GM18519 (cell line): ENCODE data around the gene PCDH9.

Source experiments
- ATAC-seq: cut with Tn5 transposase; IDR thresholded peaks from one replicate; pipeline ENCODE4 v1.9.1; 2021; ENCODE audit warnings: mild to moderate bottlenecking, moderate library complexity; ENCODE audit not compliant: unreplicated experiment, low FRiP score

The PCDH9 gene, protein sequence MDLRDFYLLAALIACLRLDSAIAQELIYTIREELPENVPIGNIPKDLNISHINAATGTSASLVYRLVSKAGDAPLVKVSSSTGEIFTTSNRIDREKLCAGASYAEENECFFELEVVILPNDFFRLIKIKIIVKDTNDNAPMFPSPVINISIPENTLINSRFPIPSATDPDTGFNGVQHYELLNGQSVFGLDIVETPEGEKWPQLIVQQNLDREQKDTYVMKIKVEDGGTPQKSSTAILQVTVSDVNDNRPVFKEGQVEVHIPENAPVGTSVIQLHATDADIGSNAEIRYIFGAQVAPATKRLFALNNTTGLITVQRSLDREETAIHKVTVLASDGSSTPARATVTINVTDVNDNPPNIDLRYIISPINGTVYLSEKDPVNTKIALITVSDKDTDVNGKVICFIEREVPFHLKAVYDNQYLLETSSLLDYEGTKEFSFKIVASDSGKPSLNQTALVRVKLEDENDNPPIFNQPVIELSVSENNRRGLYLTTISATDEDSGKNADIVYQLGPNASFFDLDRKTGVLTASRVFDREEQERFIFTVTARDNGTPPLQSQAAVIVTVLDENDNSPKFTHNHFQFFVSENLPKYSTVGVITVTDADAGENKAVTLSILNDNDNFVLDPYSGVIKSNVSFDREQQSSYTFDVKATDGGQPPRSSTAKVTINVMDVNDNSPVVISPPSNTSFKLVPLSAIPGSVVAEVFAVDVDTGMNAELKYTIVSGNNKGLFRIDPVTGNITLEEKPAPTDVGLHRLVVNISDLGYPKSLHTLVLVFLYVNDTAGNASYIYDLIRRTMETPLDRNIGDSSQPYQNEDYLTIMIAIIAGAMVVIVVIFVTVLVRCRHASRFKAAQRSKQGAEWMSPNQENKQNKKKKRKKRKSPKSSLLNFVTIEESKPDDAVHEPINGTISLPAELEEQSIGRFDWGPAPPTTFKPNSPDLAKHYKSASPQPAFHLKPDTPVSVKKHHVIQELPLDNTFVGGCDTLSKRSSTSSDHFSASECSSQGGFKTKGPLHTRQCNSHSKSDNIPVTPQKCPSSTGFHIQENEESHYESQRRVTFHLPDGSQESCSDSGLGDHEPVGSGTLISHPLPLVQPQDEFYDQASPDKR (N-terminal part only)

DNA sequence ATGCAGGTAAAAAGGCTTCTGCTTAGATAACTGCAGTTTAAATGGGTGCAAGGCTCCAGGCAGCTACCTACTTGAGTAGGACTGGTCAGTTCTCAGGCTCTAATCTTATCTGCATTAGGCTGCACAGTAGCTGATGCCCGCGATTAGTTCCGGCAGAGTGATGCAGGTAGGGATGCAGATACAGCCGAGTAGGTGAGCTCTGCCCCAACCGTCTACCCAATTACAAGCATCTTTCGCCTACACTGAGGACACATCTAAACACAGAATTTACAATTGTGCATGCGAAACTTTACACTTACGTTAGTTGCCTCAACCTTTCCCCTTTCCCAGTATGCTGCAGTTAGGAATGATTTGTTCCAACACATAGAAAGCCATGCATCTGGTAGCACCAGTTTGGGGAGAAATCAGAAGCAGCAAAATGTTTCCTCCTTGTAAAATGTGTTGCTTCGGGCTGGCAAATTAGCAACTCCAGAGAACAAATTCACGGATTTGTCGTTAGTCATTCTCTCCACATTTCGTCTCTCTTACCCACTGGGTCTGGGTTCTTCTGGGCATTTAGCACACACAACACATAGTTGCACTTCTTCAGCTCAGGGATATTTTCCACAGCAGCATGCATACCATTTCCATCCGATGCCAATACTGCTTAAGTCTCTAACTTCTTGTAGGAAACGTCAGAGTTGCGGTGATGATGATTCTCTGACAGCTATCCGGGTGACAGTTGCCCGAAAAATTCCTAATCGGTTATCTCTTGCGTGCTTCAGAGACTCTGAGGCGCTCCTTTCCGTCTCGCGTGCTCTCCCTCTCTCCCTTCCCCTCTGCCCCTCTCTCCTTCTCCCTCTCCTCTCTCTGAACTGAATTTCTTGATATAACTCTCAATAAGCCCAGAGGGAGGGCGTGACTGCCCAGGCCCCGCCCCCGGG, at the start of gene PCDH9:
TSS of gene PCDH9 (minus strand) at position 856 of the 923 bp plus-strand sequence. CDS start 1,896 bp downstream, outside the sequence.
- ATAC-seq: no peak

DNA sequence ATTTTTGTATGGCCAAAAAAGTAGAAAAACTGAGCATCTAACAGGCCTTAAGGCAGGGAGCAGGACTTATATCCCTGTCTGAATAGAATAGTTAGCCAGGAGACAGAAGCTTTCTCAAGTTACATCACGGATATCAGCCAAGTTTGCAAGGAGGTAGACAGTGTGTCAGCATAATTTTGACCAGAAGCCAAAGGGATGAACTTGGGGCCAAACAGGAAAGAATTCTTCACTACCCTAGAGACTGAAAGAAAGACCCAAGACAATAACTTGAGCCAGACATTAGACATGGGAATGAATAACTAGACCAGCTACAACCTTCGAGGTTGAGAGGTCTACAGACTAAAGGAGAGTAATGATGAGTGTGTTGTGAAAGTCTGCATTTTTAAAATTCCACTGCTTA, 48.1 kb upstream of the PCDH9 start:
- no peak for ATAC-seq

DNA sequence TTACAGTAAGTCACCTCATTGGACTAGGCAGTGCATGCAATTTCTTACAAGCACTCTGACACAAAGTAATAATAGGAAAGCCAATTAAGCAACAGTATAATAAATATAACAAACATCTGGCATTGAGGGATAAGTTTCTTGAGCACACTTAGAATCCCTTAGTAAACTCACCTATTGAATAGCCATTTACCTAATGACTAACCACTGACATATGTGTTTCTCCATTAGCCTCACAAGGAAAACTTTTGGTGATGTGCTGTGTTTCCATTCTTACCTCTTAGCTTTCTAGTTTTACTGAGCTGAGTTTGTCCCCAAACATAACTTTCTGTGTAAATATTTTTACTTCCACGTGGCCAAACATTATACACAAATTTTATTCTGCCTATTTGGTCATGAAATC, 47.4 kb upstream of the PCDH9 start:
- no peak for ATAC-seq

DNA sequence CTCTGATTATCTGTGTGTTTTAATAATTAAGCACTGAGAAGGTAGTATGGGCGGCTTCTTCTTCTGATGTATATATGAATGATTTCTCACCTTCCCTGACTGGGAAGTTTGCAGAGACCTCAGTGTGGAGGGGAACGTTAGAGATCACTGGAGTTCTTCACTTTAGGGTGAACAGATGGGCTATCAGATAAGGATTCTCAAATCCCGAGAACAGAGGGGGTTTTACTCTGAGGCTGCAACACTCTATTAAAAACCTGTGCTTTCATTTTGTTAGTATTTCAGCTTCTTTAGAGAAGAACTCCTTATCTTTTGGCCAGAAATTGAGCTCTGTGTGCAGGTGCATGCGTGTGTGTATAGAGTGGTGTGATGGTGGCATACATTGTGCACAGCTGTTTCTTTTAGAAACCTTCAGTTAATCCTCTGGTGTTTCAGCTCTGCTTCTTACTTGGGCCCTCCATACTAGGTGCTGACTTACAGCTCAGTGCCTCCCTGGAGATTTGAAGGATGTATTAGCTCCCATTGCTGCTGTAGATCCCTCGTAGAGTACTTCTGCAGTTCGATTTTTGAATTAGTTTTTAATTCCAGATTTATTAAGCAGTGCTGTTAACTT, 45.3 kb upstream of the PCDH9 start:
- no peak for ATAC-seq

DNA sequence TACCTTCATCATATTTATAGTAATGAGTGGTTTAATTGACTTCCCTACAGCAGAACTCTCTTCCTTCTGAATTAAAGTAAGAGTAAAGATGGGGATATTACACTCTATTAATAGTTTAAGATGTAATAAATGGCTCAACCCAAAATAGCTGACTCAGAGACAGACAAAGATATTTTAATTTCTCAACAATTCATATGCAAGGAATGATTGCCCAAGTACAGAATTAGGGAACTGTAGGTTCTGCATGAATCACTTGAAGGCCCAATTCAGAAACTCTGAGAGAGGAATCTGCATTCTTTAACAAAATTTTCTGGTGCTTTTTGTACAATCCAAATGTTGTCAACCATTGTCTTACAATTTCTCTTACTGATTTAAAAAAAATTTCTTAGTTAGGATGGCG, 42.9 kb upstream of the PCDH9 start:
- ATAC-seq: no peak

DNA sequence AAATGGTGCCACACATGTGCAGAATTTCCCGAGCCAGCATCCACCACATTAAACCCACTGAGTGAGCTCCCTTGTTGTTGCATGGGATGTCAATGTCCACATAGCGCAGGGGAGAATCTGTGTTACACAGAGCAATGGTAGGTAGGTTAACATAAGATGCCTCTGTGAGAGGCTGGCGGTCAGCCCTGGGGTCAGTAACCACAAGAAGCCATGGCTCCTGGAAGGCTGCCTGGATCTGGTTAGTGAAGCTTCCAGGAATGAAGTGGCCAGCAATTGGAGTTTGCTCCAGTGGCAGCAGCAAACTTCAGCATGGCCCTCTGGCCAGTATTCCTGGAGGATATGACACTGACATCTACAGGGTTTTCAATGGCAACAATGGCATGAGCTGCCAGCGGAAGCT, 37.0 kb upstream of the PCDH9 start:
- no peak for ATAC-seq

DNA sequence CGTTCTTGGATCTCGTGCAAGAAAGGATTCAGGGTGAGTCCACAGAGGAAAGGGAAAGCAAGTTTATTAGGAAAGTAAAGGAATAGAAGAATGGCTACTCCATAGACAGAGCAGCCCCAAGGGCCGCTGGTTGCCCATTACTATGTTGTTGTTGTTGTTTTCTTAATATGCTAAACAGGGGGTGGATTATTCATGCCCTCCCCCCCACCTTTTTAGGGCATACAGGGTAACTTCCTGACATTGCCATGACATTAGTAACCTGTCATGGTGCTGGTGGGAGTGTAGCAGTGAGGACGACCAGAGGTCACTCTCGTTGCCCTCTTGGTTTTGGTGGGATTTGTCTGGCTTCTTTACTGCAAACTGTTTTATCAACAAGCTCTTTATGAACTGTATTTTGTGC, 29.1 kb upstream of the PCDH9 start:
- ATAC-seq: no peak

DNA sequence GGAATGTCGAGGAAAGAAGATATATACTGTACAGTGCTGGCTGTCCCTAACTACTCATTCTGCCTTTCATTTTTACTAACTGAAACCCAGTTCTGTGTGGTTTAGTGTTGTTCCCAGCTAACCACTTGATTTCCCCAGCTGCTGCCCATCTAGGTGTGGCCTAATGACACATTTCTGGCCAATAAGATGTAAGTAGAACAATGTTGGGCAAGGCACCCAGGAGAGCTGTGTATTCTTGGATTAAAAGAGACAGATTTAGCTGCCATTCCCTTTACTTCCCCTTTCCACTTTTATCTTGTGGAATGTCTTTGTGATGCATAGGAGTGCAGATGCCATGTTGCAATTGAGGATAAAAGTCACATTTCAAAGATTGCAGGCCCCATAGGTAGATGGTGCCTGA, 28.3 kb upstream of the PCDH9 start:
- peak; percentile 53 for ATAC-seq

DNA sequence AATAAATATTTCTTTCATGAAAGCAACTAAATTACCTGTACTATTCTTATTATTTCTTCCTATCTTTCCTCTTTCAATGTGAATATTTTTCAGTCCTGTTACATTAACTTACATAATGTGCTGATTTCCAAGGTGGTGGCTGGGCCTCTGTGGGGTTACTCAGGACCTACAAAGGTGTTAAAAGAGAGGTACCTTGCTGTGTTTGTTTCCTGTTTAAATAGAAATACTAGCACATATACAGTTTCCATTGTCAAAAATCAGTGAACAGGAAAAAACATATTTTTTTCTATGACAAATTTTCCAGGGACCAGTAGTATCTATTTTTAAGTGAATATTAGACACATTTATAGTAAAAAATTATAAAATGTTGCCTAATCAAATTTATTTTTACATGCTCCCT, 8.7 kb upstream of the PCDH9 start:
- ATAC-seq: no peak

DNA sequence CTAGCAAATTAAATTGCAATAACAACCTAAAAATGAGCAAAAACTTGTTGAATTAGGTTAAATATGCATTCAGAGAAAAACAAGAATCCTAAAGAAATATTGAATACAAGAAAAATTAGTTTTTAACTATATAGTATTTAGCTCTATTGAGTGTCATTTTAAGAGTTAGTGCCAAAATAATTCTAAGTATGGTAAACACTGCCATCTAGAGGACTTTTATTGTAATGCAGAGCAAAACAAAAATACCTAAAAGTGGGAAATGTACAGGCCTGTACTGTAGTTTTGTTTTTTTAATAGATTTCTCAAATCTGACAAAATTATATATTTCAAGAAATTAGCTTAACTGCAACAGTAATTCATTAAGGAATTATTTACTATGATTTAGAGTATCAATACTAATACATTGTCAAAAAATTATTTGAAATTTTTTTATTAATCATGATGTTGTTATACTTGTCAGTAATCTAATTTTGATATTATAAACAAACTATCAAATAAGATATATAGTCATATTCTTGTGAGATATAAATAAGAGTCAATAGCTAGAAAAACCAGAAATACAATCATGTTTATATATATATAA, 8.2 kb upstream of the PCDH9 start:
- peak; percentile 93 for ATAC-seq

DNA sequence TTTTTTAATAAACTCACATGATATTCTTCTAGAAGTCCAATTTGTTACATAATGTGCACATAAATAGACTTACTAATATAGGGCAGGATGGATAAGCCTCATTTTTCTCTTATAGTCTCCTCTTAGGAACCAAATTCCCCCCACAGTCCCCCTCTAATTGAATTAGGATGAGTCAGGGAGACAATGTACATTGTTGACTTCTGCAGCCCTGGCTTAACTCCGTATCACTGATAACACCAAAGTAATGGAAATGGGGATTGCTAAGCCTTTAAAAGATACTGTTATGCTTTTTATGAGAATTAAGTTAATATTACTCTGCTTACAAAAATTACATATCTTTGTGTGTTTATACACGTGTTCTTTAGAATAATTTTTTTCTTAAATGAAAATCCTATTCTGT, 5.1 kb upstream of the PCDH9 start:
- ATAC-seq: no peak

DNA sequence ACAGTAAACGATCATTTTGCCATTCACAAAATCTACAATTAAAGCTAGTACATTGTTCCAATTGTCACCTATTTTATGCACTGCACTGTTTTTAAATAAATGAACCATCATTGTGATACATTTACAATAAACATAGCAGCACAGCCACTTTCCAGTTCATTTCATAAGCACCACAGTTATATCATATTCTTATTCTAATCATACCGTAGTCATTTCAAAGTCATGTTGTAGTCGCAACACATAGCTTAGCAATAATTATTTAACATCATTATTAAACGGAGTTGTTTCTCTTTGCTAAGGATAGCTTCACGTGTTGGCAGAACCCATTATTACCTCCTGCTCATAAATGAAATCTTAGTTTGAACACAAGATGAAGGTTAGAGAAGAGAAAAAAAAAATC, 2.2 kb upstream of the PCDH9 start:
- ATAC-seq: no peak

DNA sequence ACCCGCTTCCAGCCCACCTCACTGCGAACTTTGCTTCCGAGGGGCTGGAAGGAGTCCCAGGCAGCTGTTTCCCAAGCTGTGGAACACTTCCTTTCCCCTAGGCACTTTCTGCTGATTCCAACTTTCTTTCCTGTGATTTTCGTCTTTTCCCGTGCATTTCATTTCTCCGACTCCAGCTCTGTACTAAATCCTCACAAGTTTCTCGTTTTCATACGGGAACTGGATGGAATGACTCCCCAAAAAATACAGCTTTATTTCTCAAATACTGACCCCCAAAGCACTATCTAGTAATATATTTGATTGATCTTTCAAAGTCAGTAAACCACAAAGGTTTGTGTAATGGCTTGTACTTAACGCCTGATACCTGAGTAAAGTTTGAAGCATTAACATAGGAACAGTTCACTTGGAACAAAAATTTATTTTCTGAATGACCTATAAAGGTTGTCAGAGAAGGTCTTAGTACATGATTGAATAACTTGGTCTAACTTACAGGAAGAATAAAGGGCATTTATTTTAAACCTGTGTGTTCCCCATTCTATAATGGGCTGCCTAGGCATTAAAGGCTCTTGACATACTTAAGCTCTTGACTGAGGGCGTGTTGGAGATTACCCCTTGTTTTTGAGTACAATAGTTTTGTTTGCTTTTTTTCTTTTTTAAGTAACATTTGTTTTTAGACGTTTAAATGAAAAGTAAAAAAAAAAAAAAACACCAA, 1.3 kb upstream of the PCDH9 start:
- no peak for ATAC-seq

DNA sequence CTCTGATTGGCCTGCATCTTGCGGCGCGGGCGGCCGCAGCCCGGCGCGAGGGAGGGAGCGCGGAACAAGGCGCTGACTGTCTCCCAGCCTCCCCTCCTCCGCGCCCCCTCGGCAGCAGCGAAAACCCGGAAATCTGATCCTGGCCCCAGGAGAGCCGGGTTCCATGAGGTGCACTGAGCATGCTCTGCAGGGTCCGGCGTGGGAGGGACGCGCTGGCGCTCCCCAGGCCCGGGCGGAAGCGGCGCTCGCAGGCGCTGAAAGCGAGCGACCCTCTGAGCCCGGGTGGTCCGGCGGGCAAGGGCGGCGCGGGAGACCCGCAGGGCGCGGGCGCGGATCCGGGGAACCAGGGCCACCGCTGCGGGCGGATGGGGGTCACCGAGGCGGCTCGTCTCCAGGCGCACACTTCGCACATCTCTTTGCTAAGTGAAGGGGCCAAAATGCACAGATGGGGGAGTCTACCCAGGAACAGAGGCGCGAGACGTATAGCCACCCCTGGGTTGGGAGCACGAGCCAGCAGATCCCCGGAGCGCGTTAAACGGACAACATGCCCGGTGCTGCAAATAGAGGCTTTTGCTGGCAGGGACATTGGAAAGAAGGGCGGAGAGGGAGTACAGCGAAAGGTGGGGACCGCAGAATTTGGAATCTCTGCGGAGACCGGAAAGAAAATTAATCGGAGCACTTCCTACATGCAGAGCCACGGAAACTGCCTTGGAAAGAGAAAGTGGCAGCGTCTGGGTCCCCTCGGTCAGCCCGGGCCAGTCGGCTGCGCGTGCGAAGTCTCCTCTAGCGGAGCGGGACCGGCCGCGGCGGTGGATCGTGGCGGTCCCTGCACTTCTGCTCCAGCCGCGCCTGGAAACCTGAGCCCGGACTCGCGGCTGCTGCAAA, 510 bp upstream of the PCDH9 start:
- ATAC-seq: peak; percentile 98

DNA sequence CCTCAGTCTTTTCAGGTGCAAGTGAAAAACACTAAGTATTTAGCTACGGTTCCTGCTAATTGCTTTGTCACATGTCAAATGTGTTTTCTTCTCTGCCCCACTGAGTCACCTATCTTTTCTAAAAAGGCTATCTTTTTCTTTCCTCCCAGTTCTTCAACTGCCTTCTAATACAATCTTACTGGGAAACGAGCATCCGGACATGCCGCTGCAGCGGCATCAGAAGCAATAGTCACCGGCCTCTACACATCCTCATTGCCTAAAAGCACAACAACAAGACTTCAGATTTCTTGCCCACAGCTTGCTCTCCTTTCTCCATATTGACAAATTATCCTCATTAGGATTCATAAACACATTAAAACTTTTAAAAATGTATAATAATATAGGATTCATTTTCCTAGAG, 1.2 kb downstream of the PCDH9 start:
- ATAC-seq: no peak

DNA sequence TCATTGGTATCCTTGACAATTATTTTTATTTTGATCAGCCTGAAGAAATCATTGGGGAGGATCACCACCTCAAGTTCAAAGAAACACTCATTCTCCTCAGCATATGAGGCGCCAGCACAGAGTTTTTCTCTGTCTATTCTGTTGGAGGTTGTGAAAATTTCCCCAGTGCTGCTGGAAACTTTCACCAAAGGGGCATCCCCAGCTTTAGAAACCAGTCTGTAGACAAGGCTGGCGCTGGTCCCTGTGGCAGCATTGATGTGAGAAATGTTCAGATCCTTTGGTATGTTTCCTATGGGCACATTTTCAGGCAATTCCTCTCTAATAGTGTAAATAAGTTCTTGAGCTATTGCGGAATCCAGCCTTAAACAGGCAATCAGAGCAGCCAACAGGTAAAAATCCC, 2.1 kb downstream of the PCDH9 start:
- ATAC-seq: no peak

DNA sequence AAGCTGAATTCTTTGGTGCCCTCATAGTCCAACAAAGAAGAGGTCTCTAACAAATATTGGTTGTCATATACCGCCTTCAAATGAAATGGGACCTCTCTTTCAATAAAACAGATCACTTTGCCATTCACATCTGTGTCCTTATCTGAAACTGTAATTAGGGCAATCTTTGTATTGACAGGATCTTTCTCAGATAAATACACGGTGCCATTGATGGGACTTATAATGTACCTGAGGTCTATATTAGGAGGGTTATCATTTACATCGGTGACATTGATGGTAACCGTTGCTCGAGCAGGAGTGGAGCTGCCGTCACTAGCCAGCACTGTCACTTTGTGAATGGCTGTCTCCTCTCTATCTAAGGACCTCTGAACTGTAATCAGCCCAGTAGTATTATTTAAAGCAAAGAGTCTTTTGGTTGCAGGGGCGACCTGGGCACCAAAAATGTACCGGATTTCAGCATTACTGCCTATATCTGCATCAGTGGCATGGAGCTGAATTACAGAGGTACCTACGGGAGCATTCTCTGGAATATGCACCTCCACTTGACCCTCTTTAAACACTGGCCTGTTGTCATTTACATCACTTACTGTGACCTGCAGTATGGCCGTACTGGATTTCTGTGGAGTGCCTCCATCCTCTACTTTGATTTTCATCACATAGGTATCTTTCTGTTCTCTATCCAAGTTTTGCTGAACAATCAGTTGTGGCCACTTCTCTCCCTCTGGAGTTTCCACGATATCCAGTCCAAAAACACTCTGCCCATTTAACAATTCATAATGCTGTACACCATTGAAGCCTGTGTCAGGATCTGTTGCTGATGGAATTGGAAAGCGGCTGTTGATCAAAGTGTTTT, 2.8 kb downstream of the PCDH9 start:
- ATAC-seq: no peak
